ENCODE data around the gene SORCS3.

SORCS3 gene

GRCh38 chr10:104816501-104816900, 175.4 kb downstream of the SORCS3 start:
- Histone ChIP-seq H3K36me3 (ENCODE audit: insufficient read depth, low read length) (no peaks in the 10 kb centered on the region), H3K27me3 (ENCODE audit: insufficient read depth, low read length, poor library complexity) (no peaks in the 10 kb centered on the region), H3K4me1 (ENCODE audit: insufficient read depth, low read length) (no peaks in the 10 kb centered on the region), H3K27ac (ENCODE audit: low read length) (no peak overlapping the region), H2AFZ (ENCODE audit: low read depth, low read length) (no peak overlapping the region), H4K20me1 (ENCODE audit: insufficient read depth, low read length) (no peaks in the 10 kb centered on the region), H3K9ac (ENCODE audit: low read depth, low read length) (no peak overlapping the region), H3K9me3 (ENCODE audit: insufficient read depth, low read length, severe bottlenecking) (no peaks in the 10 kb centered on the region), H3K4me2 (ENCODE audit: insufficient read depth, low read length) (no peak overlapping the region), H3K79me2 (ENCODE audit: insufficient read depth, low read length) (no peaks in the 10 kb centered on the region), H3K4me3 (ENCODE audit: low read depth in 1 of 2, low read length in 2 of 2) (no peak overlapping the region)
- DNase-seq (peak; percentile 5), ATAC-seq (ENCODE audit: insufficient read depth, low read depth) (peak; percentile 73)
- TF ChIP-seq, protein P1, sequence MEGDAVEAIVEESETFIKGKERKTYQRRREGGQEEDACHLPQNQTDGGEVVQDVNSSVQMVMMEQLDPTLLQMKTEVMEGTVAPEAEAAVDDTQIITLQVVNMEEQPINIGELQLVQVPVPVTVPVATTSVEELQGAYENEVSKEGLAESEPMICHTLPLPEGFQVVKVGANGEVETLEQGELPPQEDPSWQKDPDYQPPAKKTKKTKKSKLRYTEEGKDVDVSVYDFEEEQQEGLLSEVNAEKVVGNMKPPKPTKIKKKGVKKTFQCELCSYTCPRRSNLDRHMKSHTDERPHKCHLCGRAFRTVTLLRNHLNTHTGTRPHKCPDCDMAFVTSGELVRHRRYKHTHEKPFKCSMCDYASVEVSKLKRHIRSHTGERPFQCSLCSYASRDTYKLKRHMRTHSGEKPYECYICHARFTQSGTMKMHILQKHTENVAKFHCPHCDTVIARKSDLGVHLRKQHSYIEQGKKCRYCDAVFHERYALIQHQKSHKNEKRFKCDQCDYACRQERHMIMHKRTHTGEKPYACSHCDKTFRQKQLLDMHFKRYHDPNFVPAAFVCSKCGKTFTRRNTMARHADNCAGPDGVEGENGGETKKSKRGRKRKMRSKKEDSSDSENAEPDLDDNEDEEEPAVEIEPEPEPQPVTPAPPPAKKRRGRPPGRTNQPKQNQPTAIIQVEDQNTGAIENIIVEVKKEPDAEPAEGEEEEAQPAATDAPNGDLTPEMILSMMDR (IDR thresholded peaks at IDR 0.05; ENCODE audit: borderline replicate concordance, extremely low read depth, low read length, poor library complexity, severe bottlenecking) = no peak
- no peak for TF ChIP-seq EZH2 (IDR thresholded peaks at IDR 0.05; ENCODE audit: borderline replicate concordance, low read depth, low read length, severe bottlenecking)

GRCh38 chr10:104819731-104820130, 178.6 kb downstream of the SORCS3 start:
- no peaks in the 10 kb centered on the region for H3K36me3 ChIP-seq (ENCODE audit: insufficient read depth, low read length)
- DNase-seq (no peak), ATAC-seq (ENCODE audit: insufficient read depth, low read depth) (no peak)
- no peak overlapping the region for H3K4me3 ChIP-seq (ENCODE audit: low read depth in 1 of 2, low read length in 2 of 2)
- no peaks in the 10 kb centered on the region for H3K4me1 ChIP-seq (ENCODE audit: insufficient read depth, low read length)
- H3K9ac ChIP-seq (ENCODE audit: low read depth, low read length) = no peak overlapping the region
- H4K20me1 ChIP-seq (ENCODE audit: insufficient read depth, low read length) = no peaks in the 10 kb centered on the region
- H2AFZ ChIP-seq (ENCODE audit: low read depth, low read length) = no peak overlapping the region
- no peaks in the 10 kb centered on the region for H3K27me3 ChIP-seq (ENCODE audit: insufficient read depth, low read length, poor library complexity)
- H3K4me2 ChIP-seq (ENCODE audit: insufficient read depth, low read length) = no peak overlapping the region
- no peak overlapping the region for H3K27ac ChIP-seq (ENCODE audit: low read length)
- no peak for TF ChIP-seq EZH2 (IDR thresholded peaks at IDR 0.05; ENCODE audit: borderline replicate concordance, low read depth, low read length, severe bottlenecking)
- TF ChIP-seq, protein P1 (IDR thresholded peaks at IDR 0.05; ENCODE audit: borderline replicate concordance, extremely low read depth, low read length, poor library complexity, severe bottlenecking) = no peak
- no peaks in the 10 kb centered on the region for H3K9me3 ChIP-seq (ENCODE audit: insufficient read depth, low read length, severe bottlenecking)
- H3K79me2 ChIP-seq (ENCODE audit: insufficient read depth, low read length) = no peaks in the 10 kb centered on the region

DNA sequence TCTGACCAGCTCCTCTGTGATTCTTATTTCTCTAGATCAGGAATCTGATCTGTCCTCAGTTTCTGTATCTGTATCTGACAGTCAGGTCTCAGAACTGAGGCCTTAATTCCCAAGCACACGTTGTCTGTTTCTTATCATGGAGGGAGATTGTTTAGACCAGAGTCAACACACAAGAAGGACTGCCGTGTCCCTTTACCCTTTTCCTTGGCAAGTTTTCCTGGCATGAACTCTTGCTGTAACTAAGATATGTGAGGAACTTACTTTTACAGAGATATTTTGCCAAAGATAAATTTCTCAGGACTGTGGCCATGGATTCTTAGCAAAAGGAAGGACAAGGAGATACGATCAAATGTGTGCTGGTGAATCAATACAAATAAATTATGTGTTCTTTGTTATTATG, 181.0 kb downstream of the SORCS3 start:
- no peak for ATAC-seq (ENCODE audit: insufficient read depth, low read depth)

More for the DNA sequence above, 181.0 kb downstream of the SORCS3 start:
- Histone ChIP-seq H3K4me3 (ENCODE audit: low read depth in 1 of 2, low read length in 2 of 2) (no peak overlapping the region), H2AFZ (ENCODE audit: low read depth, low read length) (no peak overlapping the region), H3K4me1 (ENCODE audit: insufficient read depth, low read length) (no peaks in the 10 kb centered on the region), H3K9me3 (ENCODE audit: insufficient read depth, low read length, severe bottlenecking) (no peaks in the 10 kb centered on the region), H3K27me3 (ENCODE audit: insufficient read depth, low read length, poor library complexity) (no peaks in the 10 kb centered on the region), H3K36me3 (ENCODE audit: insufficient read depth, low read length) (no peaks in the 10 kb centered on the region), H3K27ac (ENCODE audit: low read length) (no peak overlapping the region), H3K9ac (ENCODE audit: low read depth, low read length) (no peak overlapping the region), H4K20me1 (ENCODE audit: insufficient read depth, low read length) (no peaks in the 10 kb centered on the region), H3K79me2 (ENCODE audit: insufficient read depth, low read length) (no peaks in the 10 kb centered on the region), H3K4me2 (ENCODE audit: insufficient read depth, low read length) (no peak overlapping the region)
- no peak for DNase-seq
- no peak for TF ChIP-seq EZH2 (IDR thresholded peaks at IDR 0.05; ENCODE audit: borderline replicate concordance, low read depth, low read length, severe bottlenecking)
- TF ChIP-seq, protein P1 (IDR thresholded peaks at IDR 0.05; ENCODE audit: borderline replicate concordance, extremely low read depth, low read length, poor library complexity, severe bottlenecking) = no peak
